Measurements from ENCODE around the gene ERN1. TPM values are rescaled to one million over a fixed set of nuclear protein-coding genes. Genes with fewer than 3 reads are reported as not detected.

Gene ERN1
- total RNA-seq, 4 donors from 2014 or later = 7.8 to 29.2 (median 12.8) TPM

GRCh38 chr17:64148017-64148631 lies 18.2 kb upstream of the ERN1 start:
- in situ Hi-C loops (cut with MboI; ENCODE audit: low pct_ligation_motif_present in 1 of 4, low pct_unique_long_range_greater_than_20kb in 1 of 4, low sequenced_read_pairs in 3 of 4) = loop anchor here in 2 of 4 donors (10.0 to 25.0 kb wide), 2 partner anchors 113 to 236 kb away; partner anchors contain the start of genes CSHL1 (in 1 of the 2) and GH1 (in 1 of the 2)
- Histone ChIP-seq H3K36me3 (peaks cover 0 to 3% (median 0%) of the 10 kb centered on the region in 4 donors), H3K4me3 (no peak overlapping the region), H3K27ac (peak overlapping the region in 3 of 4 donors; percentile 93 to 96 (median 96)), H3K4me1 (peaks cover 8 to 20% (median 17%) of the 10 kb centered on the region in 4 donors), H3K27me3 (no peaks in the 10 kb centered on the region), H3K9me3 (no peaks in the 10 kb centered on the region)
- intact Hi-C loops (cut with DNase I; ENCODE audit: low total_unique reads) = loop anchor here (5.0 kb wide), 1 partner anchor 139 kb away; no protein-coding TSS in a partner anchor
- no peak for DNase-seq
- 66 to 67% methylated on average over 4 to 8 of the region's 8 CpGs for WGBS, 2 donors (ENCODE audit: low coverage in 1 of 2)
- no peak for TF ChIP-seq POLR2AphosphoS5 (IDR thresholded peaks at IDR 0.05)
- no peak for TF ChIP-seq EP300 (IDR thresholded peaks at IDR 0.05; ENCODE audit: low read depth)
- TF ChIP-seq CTCF (IDR thresholded peaks at IDR 0.05) = no peak
- TF ChIP-seq POLR2A (IDR thresholded peaks at IDR 0.05) = no peak

- in situ Hi-C loops (cut with MboI; ENCODE audit: low pct_ligation_motif_present in 1 of 4, low pct_unique_long_range_greater_than_20kb in 1 of 4, low sequenced_read_pairs in 3 of 4) = loop anchor here in 2 of 4 donors (10.0 to 25.0 kb wide), 2 partner anchors 113 to 235 kb away; partner anchors contain the start of genes CSHL1 (in 1 of the 2) and GH1 (in 1 of the 2)
- H3K4me1 ChIP-seq = peaks cover 8 to 20% (median 17%) of the 10 kb centered on the region in 4 donors
- DNase-seq = no peak
- H3K27ac ChIP-seq = peak overlapping the region; percentile 92 to 96 (median 94)
- no peaks in the 10 kb centered on the region for H3K27me3 ChIP-seq
- H3K9me3 ChIP-seq = no peaks in the 10 kb centered on the region
- TF ChIP-seq POLR2A (IDR thresholded peaks at IDR 0.05) (no peak), POLR2AphosphoS5 (IDR thresholded peaks at IDR 0.05) (no peak), EP300 (IDR thresholded peaks at IDR 0.05; ENCODE audit: low read depth) (no peak), CTCF (IDR thresholded peaks at IDR 0.05) (no peak)
- H3K36me3 ChIP-seq = no peaks in the 10 kb centered on the region
- WGBS, 2 donors (ENCODE audit: low coverage in 1 of 2) = 30 to 36% methylated on average over 12 to 15 of the region's 15 CpGs
- intact Hi-C loops (cut with DNase I; ENCODE audit: low total_unique reads) = loop anchor here (5.0 kb wide), 1 partner anchor 140 kb away; no protein-coding TSS in a partner anchor
- H3K4me3 ChIP-seq = peak overlapping the region in 3 of 4 donors; percentile 62 to 70 (median 65)
Measured at GRCh38 chr17:64147110-64148016, 17.4 kb upstream of the ERN1 start.

- in situ Hi-C loops (cut with MboI; ENCODE audit: low pct_ligation_motif_present in 1 of 4, low pct_unique_long_range_greater_than_20kb in 1 of 4, low sequenced_read_pairs in 3 of 4) (loop anchor here in 2 of 4 donors (10.0 to 25.0 kb wide), 2 partner anchors 112 to 234 kb away; partner anchors contain the start of genes CSHL1 (in 1 of the 2) and GH1 (in 1 of the 2)), intact Hi-C loops (cut with DNase I; ENCODE audit: low total_unique reads) (loop anchor here (1.0 to 5.0 kb wide), 2 partner anchors 116 to 141 kb away; no protein-coding TSS in a partner anchor)
- no peaks in the 10 kb centered on the region for H3K9me3 ChIP-seq
- H3K27me3 ChIP-seq = no peaks in the 10 kb centered on the region
- H3K27ac ChIP-seq = peak overlapping the region; percentile 92 to 96 (median 94)
- peak overlapping the region; percentile 62 to 87 (median 68) for H3K4me3 ChIP-seq
- DNase-seq = peak; percentile 60
- no peaks in the 10 kb centered on the region for H3K36me3 ChIP-seq
- WGBS, 2 donors (ENCODE audit: low coverage in 1 of 2) = 2 to 25% methylated on average over 2 to 34 of the region's 34 CpGs
- TF ChIP-seq CTCF (IDR thresholded peaks at IDR 0.05) (no peak), EP300 (IDR thresholded peaks at IDR 0.05; ENCODE audit: low read depth) (no peak), POLR2AphosphoS5 (IDR thresholded peaks at IDR 0.05) (peak in 1 of 3 donors; percentile 33)
- peaks cover 8 to 20% (median 17%) of the 10 kb centered on the region in 4 donors for H3K4me1 ChIP-seq
Measured at GRCh38 chr17:64146418-64147109, 16.6 kb upstream of the ERN1 start.
